OCI-LY7 (cell line): ENCODE data around the gene PGLYRP3.

ENCODE experiments used
- EZH2phosphoT487 ChIP-seq: fragments of 200-600 bp; sonication (generic); IDR thresholded peaks from 2 replicates; pipeline ENCODE4 v1.6.1; 2018; ENCODE audit warnings: low read depth, borderline replicate concordance, mild to moderate bottlenecking, mixed run types, antibody characterized with exemption, low read length, moderate library complexity, mixed read lengths
- TF ChIP-seq, protein P1 (sequence below): fragments of 200-600 bp; sonication (generic); conservative IDR thresholded peaks from 2 replicates; pipeline ENCODE4 v1.5.1; 2014; ENCODE audit warnings: mild to moderate bottlenecking, antibody characterized with exemption, low read length, moderate library complexity, mixed read lengths

DNA sequence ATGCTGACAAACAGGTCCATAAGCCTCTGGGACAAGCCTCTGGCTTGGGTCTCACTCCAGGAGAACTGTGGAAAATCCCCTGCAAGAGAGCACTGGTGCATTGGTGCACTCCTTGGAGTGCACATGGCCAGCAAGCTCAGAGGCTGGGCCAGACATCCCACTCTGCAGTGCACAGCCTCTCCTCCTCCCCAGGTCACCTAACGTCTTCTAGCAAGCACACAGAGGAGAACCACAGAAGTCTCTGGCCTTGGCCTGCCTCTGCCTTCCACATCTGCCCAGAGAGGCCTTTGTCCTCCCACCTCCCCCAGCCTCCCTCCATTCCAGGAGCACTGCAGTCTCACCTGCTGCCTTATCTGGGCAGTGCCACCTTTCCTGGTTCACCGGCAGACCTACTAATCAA, 4.2 kb downstream of the PGLYRP3 start:
- TF ChIP-seq, protein P1, sequence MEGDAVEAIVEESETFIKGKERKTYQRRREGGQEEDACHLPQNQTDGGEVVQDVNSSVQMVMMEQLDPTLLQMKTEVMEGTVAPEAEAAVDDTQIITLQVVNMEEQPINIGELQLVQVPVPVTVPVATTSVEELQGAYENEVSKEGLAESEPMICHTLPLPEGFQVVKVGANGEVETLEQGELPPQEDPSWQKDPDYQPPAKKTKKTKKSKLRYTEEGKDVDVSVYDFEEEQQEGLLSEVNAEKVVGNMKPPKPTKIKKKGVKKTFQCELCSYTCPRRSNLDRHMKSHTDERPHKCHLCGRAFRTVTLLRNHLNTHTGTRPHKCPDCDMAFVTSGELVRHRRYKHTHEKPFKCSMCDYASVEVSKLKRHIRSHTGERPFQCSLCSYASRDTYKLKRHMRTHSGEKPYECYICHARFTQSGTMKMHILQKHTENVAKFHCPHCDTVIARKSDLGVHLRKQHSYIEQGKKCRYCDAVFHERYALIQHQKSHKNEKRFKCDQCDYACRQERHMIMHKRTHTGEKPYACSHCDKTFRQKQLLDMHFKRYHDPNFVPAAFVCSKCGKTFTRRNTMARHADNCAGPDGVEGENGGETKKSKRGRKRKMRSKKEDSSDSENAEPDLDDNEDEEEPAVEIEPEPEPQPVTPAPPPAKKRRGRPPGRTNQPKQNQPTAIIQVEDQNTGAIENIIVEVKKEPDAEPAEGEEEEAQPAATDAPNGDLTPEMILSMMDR, result no peak
- no peak for TF ChIP-seq EZH2phosphoT487
